ENCODE data around the gene BLOC1S2. TPM values are rescaled to one million over a fixed set of nuclear protein-coding genes. Genes with fewer than 3 reads are reported as not detected.

BLOC1S2 gene
- total and polyA plus RNA-seq, 2 experiments from 2014 or later: 69.0 to 72.8 TPM

DNA sequence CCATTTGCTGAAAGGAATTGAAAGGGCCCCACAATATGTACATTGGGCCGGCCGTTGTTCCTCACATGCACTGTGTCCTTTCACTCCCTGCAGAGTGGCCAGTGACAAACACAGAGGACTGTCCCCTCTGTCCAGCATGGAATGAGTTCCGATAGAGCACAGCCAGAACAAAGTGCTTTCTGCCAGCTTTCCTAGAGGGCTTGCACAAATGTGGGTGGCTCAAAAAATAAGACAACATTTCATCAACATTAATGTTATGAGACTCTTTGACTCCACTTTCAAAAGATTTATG is 41.2 kb upstream of the BLOC1S2 start (continued):
- TF ChIP-seq, protein P1, sequence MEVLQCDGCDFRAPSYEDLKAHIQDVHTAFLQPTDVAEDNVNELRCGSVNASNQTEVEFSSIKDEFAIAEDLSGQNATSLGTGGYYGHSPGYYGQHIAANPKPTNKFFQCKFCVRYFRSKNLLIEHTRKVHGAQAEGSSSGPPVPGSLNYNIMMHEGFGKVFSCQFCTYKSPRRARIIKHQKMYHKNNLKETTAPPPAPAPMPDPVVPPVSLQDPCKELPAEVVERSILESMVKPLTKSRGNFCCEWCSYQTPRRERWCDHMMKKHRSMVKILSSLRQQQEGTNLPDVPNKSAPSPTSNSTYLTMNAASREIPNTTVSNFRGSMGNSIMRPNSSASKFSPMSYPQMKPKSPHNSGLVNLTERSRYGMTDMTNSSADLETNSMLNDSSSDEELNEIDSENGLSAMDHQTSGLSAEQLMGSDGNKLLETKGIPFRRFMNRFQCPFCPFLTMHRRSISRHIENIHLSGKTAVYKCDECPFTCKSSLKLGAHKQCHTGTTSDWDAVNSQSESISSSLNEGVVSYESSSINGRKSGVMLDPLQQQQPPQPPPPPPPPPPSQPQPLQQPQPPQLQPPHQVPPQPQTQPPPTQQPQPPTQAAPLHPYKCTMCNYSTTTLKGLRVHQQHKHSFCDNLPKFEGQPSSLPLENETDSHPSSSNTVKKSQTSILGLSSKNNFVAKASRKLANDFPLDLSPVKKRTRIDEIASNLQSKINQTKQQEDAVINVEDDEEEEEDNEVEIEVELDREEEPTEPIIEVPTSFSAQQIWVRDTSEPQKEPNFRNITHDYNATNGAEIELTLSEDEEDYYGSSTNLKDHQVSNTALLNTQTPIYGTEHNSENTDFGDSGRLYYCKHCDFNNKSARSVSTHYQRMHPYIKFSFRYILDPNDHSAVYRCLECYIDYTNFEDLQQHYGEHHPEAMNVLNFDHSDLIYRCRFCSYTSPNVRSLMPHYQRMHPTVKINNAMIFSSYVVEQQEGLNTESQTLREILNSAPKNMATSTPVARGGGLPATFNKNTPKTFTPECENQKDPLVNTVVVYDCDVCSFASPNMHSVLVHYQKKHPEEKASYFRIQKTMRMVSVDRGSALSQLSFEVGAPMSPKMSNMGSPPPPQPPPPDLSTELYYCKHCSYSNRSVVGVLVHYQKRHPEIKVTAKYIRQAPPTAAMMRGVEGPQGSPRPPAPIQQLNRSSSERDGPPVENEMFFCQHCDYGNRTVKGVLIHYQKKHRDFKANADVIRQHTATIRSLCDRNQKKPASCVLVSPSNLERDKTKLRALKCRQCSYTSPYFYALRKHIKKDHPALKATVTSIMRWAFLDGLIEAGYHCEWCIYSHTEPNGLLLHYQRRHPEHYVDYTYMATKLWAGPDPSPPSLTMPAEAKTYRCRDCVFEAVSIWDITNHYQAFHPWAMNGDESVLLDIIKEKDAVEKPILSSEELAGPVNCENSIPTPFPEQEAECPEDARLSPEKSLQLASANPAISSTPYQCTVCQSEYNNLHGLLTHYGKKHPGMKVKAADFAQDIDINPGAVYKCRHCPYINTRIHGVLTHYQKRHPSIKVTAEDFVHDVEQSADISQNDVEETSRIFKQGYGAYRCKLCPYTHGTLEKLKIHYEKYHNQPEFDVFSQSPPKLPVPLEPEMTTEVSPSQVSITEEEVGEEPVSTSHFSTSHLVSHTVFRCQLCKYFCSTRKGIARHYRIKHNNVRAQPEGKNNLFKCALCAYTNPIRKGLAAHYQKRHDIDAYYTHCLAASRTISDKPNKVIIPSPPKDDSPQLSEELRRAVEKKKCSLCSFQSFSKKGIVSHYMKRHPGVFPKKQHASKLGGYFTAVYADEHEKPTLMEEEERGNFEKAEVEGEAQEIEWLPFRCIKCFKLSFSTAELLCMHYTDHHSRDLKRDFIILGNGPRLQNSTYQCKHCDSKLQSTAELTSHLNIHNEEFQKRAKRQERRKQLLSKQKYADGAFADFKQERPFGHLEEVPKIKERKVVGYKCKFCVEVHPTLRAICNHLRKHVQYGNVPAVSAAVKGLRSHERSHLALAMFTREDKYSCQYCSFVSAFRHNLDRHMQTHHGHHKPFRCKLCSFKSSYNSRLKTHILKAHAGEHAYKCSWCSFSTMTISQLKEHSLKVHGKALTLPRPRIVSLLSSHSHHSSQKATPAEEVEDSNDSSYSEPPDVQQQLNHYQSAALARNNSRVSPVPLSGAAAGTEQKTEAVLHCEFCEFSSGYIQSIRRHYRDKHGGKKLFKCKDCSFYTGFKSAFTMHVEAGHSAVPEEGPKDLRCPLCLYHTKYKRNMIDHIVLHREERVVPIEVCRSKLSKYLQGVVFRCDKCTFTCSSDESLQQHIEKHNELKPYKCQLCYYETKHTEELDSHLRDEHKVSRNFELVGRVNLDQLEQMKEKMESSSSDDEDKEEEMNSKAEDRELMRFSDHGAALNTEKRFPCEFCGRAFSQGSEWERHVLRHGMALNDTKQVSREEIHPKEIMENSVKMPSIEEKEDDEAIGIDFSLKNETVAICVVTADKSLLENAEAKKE (CRISPR knock-in tag; IDR thresholded peaks at IDR 0.05): no peak

DNA sequence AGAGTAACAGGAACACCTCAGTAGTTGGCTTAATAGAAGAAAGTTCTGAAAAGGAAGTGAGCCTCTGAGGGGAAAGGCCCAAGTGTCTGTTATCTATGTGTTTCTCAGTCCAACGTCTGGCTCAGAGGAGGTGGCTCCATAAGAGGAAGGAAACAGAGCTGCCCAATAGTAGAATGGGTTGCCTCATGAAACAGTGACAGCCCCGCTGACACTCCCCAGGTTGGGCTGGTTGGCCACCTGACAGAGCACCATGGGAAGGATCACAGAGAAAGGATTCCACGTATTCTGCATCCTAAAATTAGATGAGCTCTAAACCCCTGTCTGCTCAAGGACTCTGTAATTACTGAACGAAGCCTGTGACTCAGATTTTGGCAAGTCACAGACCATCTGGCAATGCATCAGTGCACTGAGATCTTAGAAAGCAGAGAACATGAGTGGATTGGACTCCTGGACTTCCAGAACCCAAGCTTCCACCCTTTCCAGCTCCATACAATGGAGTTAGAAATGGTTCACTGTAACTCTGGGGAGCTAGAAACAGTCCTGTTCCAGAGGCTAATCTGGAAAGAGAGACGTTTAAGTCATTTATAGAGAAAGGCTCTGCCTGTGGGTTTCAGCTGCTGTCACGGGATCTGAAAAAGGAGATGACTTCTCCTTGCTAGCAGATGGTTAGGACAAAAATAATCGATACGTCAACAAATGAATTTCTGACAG is 40.7 kb upstream of the BLOC1S2 start:
- H3F3A ChIP-seq (replicated peaks; ENCODE audit: low read depth): no peaks in the 10 kb centered on the region
- H4K20me1 ChIP-seq (replicated peaks; ENCODE audit: insufficient read depth): no peaks in the 10 kb centered on the region
- no peak overlapping the region for H2AFZ ChIP-seq
- H3K36me3 ChIP-seq (ENCODE audit: insufficient read depth): no peaks in the 10 kb centered on the region
- no peak overlapping the region for H3K27ac ChIP-seq (ENCODE audit: low read depth)
- Mint-ChIP-seq H3K36me3 (ENCODE audit: low read depth) (no peaks in the 10 kb centered on the region), H3K9me3 (no peaks in the 10 kb centered on the region), H3K27me3 (ENCODE audit: insufficient read depth, low read depth, poor library complexity) (peaks cover 3% of the 10 kb centered on the region), H3K4me3 (no peak overlapping the region), H3K4me1 (no peaks in the 10 kb centered on the region), H3K27ac (no peak overlapping the region)
- no peaks in the 10 kb centered on the region for H3K79me2 ChIP-seq (replicated peaks; ENCODE audit: insufficient read depth)
- no peak overlapping the region for H3K4me2 ChIP-seq
- no peak overlapping the region for H3K4me3 ChIP-seq
- ATAC-seq: no peak
- DNase-seq (ENCODE audit: low spot score): no peak
- H3K4me1 ChIP-seq (ENCODE audit: insufficient read depth): no peaks in the 10 kb centered on the region
- no peaks in the 10 kb centered on the region for H3K9me2 ChIP-seq (ENCODE audit: insufficient read depth)
- no peaks in the 10 kb centered on the region for H3K27me3 ChIP-seq (ENCODE audit: insufficient read depth)
- TF ChIP-seq, protein P2, sequence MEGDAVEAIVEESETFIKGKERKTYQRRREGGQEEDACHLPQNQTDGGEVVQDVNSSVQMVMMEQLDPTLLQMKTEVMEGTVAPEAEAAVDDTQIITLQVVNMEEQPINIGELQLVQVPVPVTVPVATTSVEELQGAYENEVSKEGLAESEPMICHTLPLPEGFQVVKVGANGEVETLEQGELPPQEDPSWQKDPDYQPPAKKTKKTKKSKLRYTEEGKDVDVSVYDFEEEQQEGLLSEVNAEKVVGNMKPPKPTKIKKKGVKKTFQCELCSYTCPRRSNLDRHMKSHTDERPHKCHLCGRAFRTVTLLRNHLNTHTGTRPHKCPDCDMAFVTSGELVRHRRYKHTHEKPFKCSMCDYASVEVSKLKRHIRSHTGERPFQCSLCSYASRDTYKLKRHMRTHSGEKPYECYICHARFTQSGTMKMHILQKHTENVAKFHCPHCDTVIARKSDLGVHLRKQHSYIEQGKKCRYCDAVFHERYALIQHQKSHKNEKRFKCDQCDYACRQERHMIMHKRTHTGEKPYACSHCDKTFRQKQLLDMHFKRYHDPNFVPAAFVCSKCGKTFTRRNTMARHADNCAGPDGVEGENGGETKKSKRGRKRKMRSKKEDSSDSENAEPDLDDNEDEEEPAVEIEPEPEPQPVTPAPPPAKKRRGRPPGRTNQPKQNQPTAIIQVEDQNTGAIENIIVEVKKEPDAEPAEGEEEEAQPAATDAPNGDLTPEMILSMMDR (conservative IDR thresholded peaks at IDR 0.05; ENCODE audit: low read depth in 2 of 2): no peak
- TF ChIP-seq EZH2 (IDR thresholded peaks at IDR 0.05; ENCODE audit: low read depth, unreplicated experiment) (no peak), POLR2AphosphoS5 (IDR thresholded peaks at IDR 0.05; ENCODE audit: low read depth) (no peak), ZNF331 (CRISPR knock-in tag; IDR thresholded peaks at IDR 0.05; ENCODE audit: low read depth) (no peak)
- TF ChIP-seq, protein P3, sequence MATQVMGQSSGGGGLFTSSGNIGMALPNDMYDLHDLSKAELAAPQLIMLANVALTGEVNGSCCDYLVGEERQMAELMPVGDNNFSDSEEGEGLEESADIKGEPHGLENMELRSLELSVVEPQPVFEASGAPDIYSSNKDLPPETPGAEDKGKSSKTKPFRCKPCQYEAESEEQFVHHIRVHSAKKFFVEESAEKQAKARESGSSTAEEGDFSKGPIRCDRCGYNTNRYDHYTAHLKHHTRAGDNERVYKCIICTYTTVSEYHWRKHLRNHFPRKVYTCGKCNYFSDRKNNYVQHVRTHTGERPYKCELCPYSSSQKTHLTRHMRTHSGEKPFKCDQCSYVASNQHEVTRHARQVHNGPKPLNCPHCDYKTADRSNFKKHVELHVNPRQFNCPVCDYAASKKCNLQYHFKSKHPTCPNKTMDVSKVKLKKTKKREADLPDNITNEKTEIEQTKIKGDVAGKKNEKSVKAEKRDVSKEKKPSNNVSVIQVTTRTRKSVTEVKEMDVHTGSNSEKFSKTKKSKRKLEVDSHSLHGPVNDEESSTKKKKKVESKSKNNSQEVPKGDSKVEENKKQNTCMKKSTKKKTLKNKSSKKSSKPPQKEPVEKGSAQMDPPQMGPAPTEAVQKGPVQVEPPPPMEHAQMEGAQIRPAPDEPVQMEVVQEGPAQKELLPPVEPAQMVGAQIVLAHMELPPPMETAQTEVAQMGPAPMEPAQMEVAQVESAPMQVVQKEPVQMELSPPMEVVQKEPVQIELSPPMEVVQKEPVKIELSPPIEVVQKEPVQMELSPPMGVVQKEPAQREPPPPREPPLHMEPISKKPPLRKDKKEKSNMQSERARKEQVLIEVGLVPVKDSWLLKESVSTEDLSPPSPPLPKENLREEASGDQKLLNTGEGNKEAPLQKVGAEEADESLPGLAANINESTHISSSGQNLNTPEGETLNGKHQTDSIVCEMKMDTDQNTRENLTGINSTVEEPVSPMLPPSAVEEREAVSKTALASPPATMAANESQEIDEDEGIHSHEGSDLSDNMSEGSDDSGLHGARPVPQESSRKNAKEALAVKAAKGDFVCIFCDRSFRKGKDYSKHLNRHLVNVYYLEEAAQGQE (IDR thresholded peaks at IDR 0.05; ENCODE audit: unreplicated experiment): no peak

Data from GM23338 (cell line).